MCF 10A (cell line): Measurements from ENCODE around the gene USB1. TPM values are rescaled to one million over a fixed set of nuclear protein-coding genes. Genes with fewer than 3 reads are reported as not detected.

Experiments
- BruUV-seq: library from RNA; stranded (reverse); fragments of 400-500 nt; replicated peaks from 2 replicates; lab custom pipeline; 2021; lab: Mats Ljungman, UMichigan
- CTCF ChIA-PET: fragments of 300-600 bp; sonication (Branson Sonifier 250); formaldehyde crosslinking; extraction: SDS; loops from one replicate; lab custom pipeline; 2021; ENCODE audit warnings: antibody characterized with exemption, inconsistent platforms; lab: Yijun Ruan, JAX
- POLR2A ChIA-PET: fragments of 300-600, 350-650 bp; sonication (Branson Sonifier 250); formaldehyde crosslinking; extraction: SDS; loops from one replicate; lab custom pipeline; 2020; ENCODE audit warnings: antibody characterized with exemption, inconsistent platforms; lab: Yijun Ruan, JAX
- DNase-seq: peaks from one replicate; pipeline ENCODE4 v3.0.0-alpha.2; 2018; ENCODE audit not compliant: unreplicated experiment
- H3K27ac Mint-ChIP-seq: one replicate; pipeline ENCODE4 v1.8.0; 2022; ENCODE audit warnings: mild to moderate bottlenecking, low read depth, mixed read lengths; ENCODE audit not compliant: unreplicated experiment
- H3K27me3 Mint-ChIP-seq: one replicate; pipeline ENCODE4 v1.8.0; 2022; ENCODE audit warnings: mixed read lengths; ENCODE audit not compliant: insufficient read depth, unreplicated experiment
- H3K36me3 Mint-ChIP-seq: one replicate; pipeline ENCODE4 v1.8.0; 2022; ENCODE audit warnings: mild to moderate bottlenecking, moderate library complexity, mixed read lengths; ENCODE audit not compliant: insufficient read depth, unreplicated experiment
- H3K4me1 Mint-ChIP-seq: one replicate; pipeline ENCODE4 v1.8.0; 2022; ENCODE audit warnings: mixed read lengths; ENCODE audit not compliant: insufficient read depth, unreplicated experiment
- H3K4me3 Mint-ChIP-seq: one replicate; pipeline ENCODE4 v1.8.0; 2022; ENCODE audit warnings: mild to moderate bottlenecking, moderate library complexity, mixed read lengths; ENCODE audit not compliant: unreplicated experiment
- H3K9me3 Mint-ChIP-seq: one replicate; pipeline ENCODE4 v1.8.0; 2022; ENCODE audit warnings: mixed read lengths; ENCODE audit not compliant: unreplicated experiment
- CTCF ChIP-seq: fragments of 200-600 bp; IDR thresholded peaks from one replicate; pipeline ENCODE4 v1.8.0; 2022; ENCODE audit warnings: antibody characterized with exemption, mild to moderate bottlenecking; ENCODE audit not compliant: unreplicated experiment
- intact Hi-C: fragments of 100-400 bp; cut with micrococcal nuclease; formaldehyde crosslinking; loops from 2 replicates; pipeline ENCODE4 v1.14.1; 2022
- total RNA-seq: library from RNA; stranded (reverse); gene quantifications from 2 replicates; pipeline ENCODE4 v1.2.3, GENCODE V29; 2022

Gene USB1
- total RNA-seq, 1 experiment from 2014 or later: 49.2 TPM

DNA sequence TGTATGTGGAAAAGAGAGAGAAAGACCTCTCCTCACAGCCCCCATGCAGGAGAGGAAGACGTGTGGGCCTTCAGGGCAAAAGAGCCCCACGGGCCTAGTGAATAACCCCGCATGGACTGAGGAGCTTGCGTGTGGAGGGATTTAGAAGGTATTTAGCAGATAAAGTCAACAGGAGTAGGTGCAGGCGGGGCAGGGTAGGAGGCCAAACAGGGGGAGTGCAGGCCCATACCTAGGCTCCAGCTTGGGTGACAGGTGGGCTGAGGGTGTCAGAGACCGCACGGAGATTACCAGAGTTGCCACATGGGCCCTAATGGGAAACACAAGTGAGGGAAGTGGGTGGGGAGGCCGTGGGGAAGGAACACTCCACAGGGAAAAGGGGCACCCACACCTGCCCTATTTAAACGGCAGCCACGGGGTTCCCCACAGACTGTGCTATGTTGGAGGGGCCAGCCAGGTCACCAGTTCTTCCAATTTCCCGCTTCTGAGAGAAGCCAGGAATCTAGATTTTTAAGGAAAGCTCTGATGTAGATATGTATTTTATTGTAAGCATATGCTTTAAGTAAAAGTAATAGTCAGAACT, 22.1 kb upstream of the USB1 start:
- POLR2A ChIA-PET: no interaction called here
- DNase-seq: no peak
- intact Hi-C loops: no loop called here
- no peaks in the 10 kb centered on the region for H3K4me1 Mint-ChIP-seq
- no peaks in the 10 kb centered on the region for H3K36me3 Mint-ChIP-seq
- no peaks in the 10 kb centered on the region for H3K27me3 Mint-ChIP-seq
- TF ChIP-seq CTCF: no peak
- H3K9me3 Mint-ChIP-seq: no peaks in the 10 kb centered on the region
- BruUV-seq: no TSS peak
- H3K4me3 Mint-ChIP-seq: no peak overlapping the region
- H3K27ac Mint-ChIP-seq: no peak overlapping the region
- CTCF ChIA-PET: interaction anchor here (0.7 to 2.1 kb wide), 2 partner anchors 39 to 73 kb away, joined by 3 to 5 read pairs; no protein-coding TSS in a partner anchor

- ChIA-PET POLR2A (no interaction called here), CTCF (no interaction called here)
- Mint-ChIP-seq H3K27me3 (no peaks in the 10 kb centered on the region), H3K36me3 (no peaks in the 10 kb centered on the region), H3K27ac (no peak overlapping the region), H3K4me3 (no peak overlapping the region), H3K4me1 (no peaks in the 10 kb centered on the region), H3K9me3 (no peaks in the 10 kb centered on the region)
- no peak for TF ChIP-seq CTCF
- intact Hi-C loops: no loop called here
- BruUV-seq: no TSS peak
- no peak for DNase-seq
These were observed 19.6 kb upstream of the USB1 start for GRCh38 chr16:57981636-57982035.

DNA sequence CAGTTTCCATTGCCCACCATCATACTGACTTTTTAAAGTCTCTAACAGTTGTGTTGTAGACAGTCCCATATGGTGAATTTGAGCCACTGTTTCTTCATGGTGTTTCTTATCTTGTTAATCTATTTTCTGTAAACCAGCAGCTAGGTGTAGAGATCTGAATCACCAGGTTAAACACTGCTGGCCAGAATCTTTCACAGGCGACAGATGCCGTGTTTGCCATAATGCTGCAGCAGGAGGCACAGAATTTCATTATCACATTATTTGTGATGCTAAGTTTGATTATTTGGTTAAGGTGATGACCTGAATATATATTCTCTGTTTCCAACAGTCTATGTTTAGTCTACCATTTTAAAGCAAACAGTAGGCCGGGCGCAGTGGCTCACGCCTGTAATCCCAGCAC, 18.8 kb upstream of the USB1 start:
- H3K9me3 Mint-ChIP-seq: no peaks in the 10 kb centered on the region
- ChIA-PET CTCF (interaction anchor here (0.7 kb wide), 1 partner anchor 176 kb away, joined by 3 read pairs; no protein-coding TSS in a partner anchor), POLR2A (no interaction called here)
- H3K36me3 Mint-ChIP-seq: no peaks in the 10 kb centered on the region
- no peak overlapping the region for H3K27ac Mint-ChIP-seq
- BruUV-seq: no TSS peak
- intact Hi-C loops: no loop called here
- H3K27me3 Mint-ChIP-seq: no peaks in the 10 kb centered on the region
- no peak overlapping the region for H3K4me3 Mint-ChIP-seq
- DNase-seq: no peak
- no peak for TF ChIP-seq CTCF
- no peaks in the 10 kb centered on the region for H3K4me1 Mint-ChIP-seq

DNA sequence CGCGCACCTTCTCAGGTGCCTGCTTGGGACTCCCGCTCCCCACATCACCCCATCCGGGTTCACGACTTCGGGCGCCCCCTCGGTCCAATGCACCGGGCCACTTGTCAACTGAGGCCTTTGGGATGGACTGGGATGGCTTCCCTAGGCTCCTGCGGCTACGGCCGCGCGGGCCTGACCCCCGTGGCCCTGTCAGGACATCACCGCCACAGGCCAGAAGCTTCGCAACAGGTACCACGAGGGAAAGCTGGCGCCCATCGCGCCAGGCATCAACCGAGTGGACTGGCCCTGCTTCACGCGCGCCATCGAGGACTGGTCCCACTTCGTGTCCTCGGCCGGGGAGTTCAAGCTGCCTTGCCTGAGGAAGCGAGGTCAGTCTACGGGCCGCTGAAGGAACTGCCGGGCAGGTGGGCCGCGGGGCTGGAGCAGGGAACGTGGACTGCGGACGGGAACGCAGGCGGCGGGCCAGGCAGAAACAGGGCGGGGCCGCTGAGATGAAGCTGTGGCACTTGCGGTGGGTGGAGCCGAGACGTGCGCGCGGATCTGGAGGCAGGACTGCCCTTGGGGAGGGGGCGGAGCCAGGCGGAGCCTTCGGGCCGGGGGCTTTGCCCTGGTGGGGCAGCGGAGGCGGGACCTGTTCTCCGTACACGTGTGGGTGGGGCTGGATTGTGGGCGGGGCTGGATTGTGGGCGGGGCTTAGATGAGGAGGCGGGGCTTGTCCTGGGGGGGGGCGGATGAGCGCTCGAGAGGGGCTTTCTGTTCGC, 16.6 kb upstream of the USB1 start:
- H3K27me3 Mint-ChIP-seq: no peaks in the 10 kb centered on the region
- peaks cover 12% of the 10 kb centered on the region for H3K4me1 Mint-ChIP-seq
- BruUV-seq: no TSS peak
- DNase-seq: peak; percentile 38
- intact Hi-C loops: no loop called here
- ChIA-PET POLR2A (no interaction called here), CTCF (no interaction called here)
- no peak overlapping the region for H3K4me3 Mint-ChIP-seq
- no peaks in the 10 kb centered on the region for H3K9me3 Mint-ChIP-seq
- H3K27ac Mint-ChIP-seq: no peak overlapping the region
- TF ChIP-seq CTCF: no peak
- H3K36me3 Mint-ChIP-seq: no peaks in the 10 kb centered on the region
